NCI-H446 treated with DMSO at 0.1 percent for 48 hours (cell line): Measurements from ENCODE around the gene SMARCE1.

ENCODE experiments used
- DNase-seq: peaks from one replicate; lab custom pipeline; 2025; lab: John Stamatoyannopoulos, UW

SMARCE1 gene

GRCh38 chr17:40647624-40648383 is at the start of gene SMARCE1:
TSS of gene SMARCE1 (minus strand) at chr17:40647818. CDS start at chr17:40645802, 2,016 bp downstream.
- DNase-seq: peak; percentile 56

GRCh38 chr17:40697297-40697696 is 49.7 kb upstream of the SMARCE1 start:
- no peak for DNase-seq

GRCh38 chr17:40696651-40697072 is 49.0 kb upstream of the SMARCE1 start:
- no peak for DNase-seq

- DNase-seq: no peak
These were observed 48.4 kb upstream of the SMARCE1 start for GRCh38 chr17:40695874-40696472.

- no peak for DNase-seq
These were observed 47.0 kb upstream of the SMARCE1 start for GRCh38 chr17:40694584-40694983.

GRCh38 chr17:40687106-40687505 is 39.5 kb upstream of the SMARCE1 start:
- no peak for DNase-seq

- DNase-seq: no peak
These were observed 38.6 kb upstream of the SMARCE1 start for GRCh38 chr17:40686192-40686591.

GRCh38 chr17:40680998-40681397 is 33.4 kb upstream of the SMARCE1 start:
- DNase-seq: no peak

GRCh38 chr17:40679523-40679907 is 31.9 kb upstream of the SMARCE1 start:
- no peak for DNase-seq

- no peak for DNase-seq
These were observed 31.4 kb upstream of the SMARCE1 start for GRCh38 chr17:40678902-40679522.

GRCh38 chr17:40675905-40676304 is 28.3 kb upstream of the SMARCE1 start:
- no peak for DNase-seq

GRCh38 chr17:40672654-40673053 is 25.0 kb upstream of the SMARCE1 start:
- no peak for DNase-seq

- no peak for DNase-seq
These were observed 23.7 kb upstream of the SMARCE1 start for GRCh38 chr17:40671282-40671681.

GRCh38 chr17:40666331-40666730 is 18.7 kb upstream of the SMARCE1 start:
- no peak for DNase-seq

GRCh38 chr17:40664582-40665333 is 17.1 kb upstream of the SMARCE1 start, which contains the start of gene KRT222:
TSS of gene KRT222 (minus strand) at chr17:40665177. CDS start at chr17:40665099, 78 bp downstream.
- no peak for DNase-seq

- no peak for DNase-seq
These were observed 15.6 kb upstream of the SMARCE1 start for GRCh38 chr17:40663252-40663651.

GRCh38 chr17:40659911-40660310 is 12.3 kb upstream of the SMARCE1 start:
- no peak for DNase-seq

GRCh38 chr17:40658396-40658795 is 10.8 kb upstream of the SMARCE1 start:
- DNase-seq: no peak

GRCh38 chr17:40651939-40652338 is 4.3 kb upstream of the SMARCE1 start:
- no peak for DNase-seq

GRCh38 chr17:40648384-40648968 is 858 bp upstream of the SMARCE1 start:
- no peak for DNase-seq

- no peak for DNase-seq
These were observed 611 bp downstream of the SMARCE1 start for GRCh38 chr17:40646791-40647623.
